Right atrium auricular region (tissue), 2 donors: ENCODE data around the gene STYK1. TPM values are rescaled to one million over a fixed set of nuclear protein-coding genes. Genes with fewer than 3 reads are reported as not detected.
"Not testable (repeated sequence)": the region's sequence is repeated elsewhere in the genome, so short reads cannot be mapped to it uniquely, and the experiment has no call there.

Experiments
- DNase-seq: peaks from one replicate; pipeline ENCODE4 v3.0.0-alpha.2; 2019; ENCODE audit warnings: low spot score
- H3K27ac ChIP-seq, 2 donors: fragments of 200-600 bp; sonication (generic); 1 replicate in 1 of 2; 2 replicates in 1 of 2; pipeline ENCODE4 v1.5.1; 2016 to 2019
- H3K27me3 ChIP-seq, 2 donors: fragments of 200-600 bp; sonication (generic); one replicate each; pipeline versions ENCODE4 v1.5.1 to v1.6.0; 2017 to 2019
- H3K36me3 ChIP-seq: fragments of 200-600 bp; sonication (generic); one replicate; pipeline ENCODE4 v1.5.1; 2016
- H3K4me1 ChIP-seq, 2 donors: fragments of 200-600 bp; sonication (generic); one replicate each; pipeline versions ENCODE4 v1.5.1 to v1.6.0; 2017 to 2019
- H3K4me3 ChIP-seq, 2 donors: fragments of 200-600 bp; sonication (generic); 1 replicate in 1 of 2; 2 replicates in 1 of 2; pipeline ENCODE4 v1.5.1; 2017 to 2019; ENCODE audit warnings: mild to moderate bottlenecking in 1 of 2, moderate library complexity in 1 of 2
- H3K9me3 ChIP-seq, 2 donors: fragments of 200-600 bp; sonication (generic); one replicate each; pipeline ENCODE4 v1.5.1; 2019
- total RNA-seq, 2 donors: library from RNA; depleted of rRNA; stranded (reverse); fragments of >200 nt; gene quantifications; one replicate each; pipeline ENCODE4 v1.1.0, GENCODE V29; 2016
- TF ChIP-seq, protein P1 (sequence below), 2 donors: fragments of 200-600 bp; sonication (generic); IDR thresholded peaks; one replicate each; pipeline ENCODE4 v1.5.1; 2019; ENCODE audit warnings: antibody characterized with exemption in 2 of 2

The STYK1 gene
- total RNA-seq, 2 donors from 2014 or later, result 0.12 TPM; not detected in 1

DNA sequence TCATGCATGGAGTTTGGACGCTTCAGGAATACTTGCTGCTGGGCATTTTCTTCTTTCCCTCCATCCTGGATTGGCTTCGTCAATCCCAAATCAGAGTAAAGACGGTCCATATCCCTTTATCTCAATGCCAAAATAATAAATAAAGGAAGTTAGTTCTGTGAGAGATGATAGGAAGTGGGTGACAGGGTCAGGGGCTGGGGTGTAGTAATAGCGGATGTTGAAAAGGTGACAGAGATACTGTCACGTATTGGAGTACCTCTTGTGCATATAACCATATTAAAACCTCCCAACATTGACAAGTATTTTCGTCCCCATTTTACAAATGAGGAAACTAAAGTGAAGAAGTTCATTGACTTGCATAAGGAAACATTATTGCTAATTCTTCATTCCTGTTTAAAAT lies 72.9 kb downstream of the STYK1 start:
- no peaks in the 10 kb centered on the region for H3K4me1 ChIP-seq
- H3K9me3 ChIP-seq, result no peaks in the 10 kb centered on the region
- no peak for DNase-seq
- no peaks in the 10 kb centered on the region for H3K27me3 ChIP-seq
- H3K4me3 ChIP-seq, result no peak overlapping the region
- no peaks in the 10 kb centered on the region for H3K36me3 ChIP-seq
- no peak overlapping the region for H3K27ac ChIP-seq
- TF ChIP-seq, protein P1, sequence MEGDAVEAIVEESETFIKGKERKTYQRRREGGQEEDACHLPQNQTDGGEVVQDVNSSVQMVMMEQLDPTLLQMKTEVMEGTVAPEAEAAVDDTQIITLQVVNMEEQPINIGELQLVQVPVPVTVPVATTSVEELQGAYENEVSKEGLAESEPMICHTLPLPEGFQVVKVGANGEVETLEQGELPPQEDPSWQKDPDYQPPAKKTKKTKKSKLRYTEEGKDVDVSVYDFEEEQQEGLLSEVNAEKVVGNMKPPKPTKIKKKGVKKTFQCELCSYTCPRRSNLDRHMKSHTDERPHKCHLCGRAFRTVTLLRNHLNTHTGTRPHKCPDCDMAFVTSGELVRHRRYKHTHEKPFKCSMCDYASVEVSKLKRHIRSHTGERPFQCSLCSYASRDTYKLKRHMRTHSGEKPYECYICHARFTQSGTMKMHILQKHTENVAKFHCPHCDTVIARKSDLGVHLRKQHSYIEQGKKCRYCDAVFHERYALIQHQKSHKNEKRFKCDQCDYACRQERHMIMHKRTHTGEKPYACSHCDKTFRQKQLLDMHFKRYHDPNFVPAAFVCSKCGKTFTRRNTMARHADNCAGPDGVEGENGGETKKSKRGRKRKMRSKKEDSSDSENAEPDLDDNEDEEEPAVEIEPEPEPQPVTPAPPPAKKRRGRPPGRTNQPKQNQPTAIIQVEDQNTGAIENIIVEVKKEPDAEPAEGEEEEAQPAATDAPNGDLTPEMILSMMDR (IDR thresholded peaks at IDR 0.05), result no peak

DNA sequence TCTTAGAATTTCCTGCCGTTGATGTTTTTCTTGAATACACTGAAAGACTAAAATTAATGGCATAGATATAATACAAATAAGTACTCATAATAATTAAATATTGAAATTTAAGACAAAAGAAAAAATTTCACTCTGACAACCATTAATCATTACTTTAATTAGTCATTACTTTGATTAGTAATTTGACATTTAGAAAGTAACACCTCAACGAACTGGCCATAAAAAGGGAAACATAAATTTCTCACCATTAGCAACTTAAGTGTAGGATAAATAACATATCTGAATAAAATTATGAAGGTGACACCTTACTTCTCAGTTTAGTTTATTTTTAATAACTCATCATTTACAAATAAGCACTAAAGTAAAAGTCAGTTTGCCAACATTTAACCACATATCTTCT lies 78.0 kb downstream of the STYK1 start:
- H3K27ac ChIP-seq, result no peak overlapping the region
- TF ChIP-seq, protein P1 (IDR thresholded peaks at IDR 0.05), result no peak
- peaks cover 7% of the 10 kb centered on the region for H3K36me3 ChIP-seq
- no peak for DNase-seq
- no peaks in the 10 kb centered on the region for H3K27me3 ChIP-seq
- no peaks in the 10 kb centered on the region for H3K4me1 ChIP-seq
- H3K9me3 ChIP-seq, result no peaks in the 10 kb centered on the region
- H3K4me3 ChIP-seq, result no peak overlapping the region

DNA sequence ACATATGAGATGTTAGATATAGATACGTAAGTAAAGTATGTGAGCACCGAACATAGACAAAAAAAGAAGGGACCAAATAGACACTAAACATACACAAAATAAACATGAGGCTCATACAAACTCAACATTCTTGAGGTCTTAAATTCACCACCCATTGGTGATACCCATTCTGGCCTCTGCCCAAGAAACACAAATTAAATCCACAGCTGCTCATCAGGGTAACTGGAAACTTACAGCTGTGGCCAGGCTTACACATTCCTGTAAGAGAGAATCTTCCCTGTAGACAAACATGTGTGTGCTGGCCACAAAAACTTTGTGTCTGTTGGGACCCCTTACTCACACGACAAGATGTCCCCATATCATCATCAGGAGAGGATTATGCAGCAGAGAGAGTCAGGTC lies 82.9 kb downstream of the STYK1 start:
- TF ChIP-seq, protein P1 (IDR thresholded peaks at IDR 0.05), result no peak
- DNase-seq, result no peak
- H3K36me3 ChIP-seq, result peaks cover 8% of the 10 kb centered on the region
- no peaks in the 10 kb centered on the region for H3K27me3 ChIP-seq
- H3K4me1 ChIP-seq, result no peaks in the 10 kb centered on the region
- no peak overlapping the region for H3K4me3 ChIP-seq
- H3K9me3 ChIP-seq, result no peaks in the 10 kb centered on the region
- H3K27ac ChIP-seq, result no peak overlapping the region

DNA sequence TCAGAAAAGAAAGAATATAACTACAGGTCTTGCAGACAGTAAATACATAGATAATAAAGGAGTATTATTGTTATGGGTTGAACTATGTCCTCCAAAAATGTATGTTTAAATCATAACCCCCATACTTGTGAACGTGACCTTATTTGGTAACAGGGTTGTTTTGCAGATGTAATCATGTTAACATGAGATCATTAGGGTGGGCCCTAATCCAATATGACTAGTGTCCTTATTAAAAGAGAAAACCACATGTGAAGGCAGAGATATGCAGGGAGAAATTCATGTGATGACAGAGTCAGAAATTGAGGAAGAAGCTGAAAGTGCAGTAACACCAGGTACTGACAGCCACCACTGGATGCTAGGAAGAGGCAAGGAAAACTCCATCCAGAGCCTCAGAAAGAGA lies 89.4 kb downstream of the STYK1 start:
- no peak overlapping the region for H3K27ac ChIP-seq
- no peaks in the 10 kb centered on the region for H3K36me3 ChIP-seq
- no peaks in the 10 kb centered on the region for H3K27me3 ChIP-seq
- DNase-seq, result no peak
- H3K4me3 ChIP-seq, result no peak overlapping the region
- TF ChIP-seq, protein P1 (IDR thresholded peaks at IDR 0.05), result no peak
- H3K9me3 ChIP-seq, result peaks cover 0 to 11% of the 10 kb centered on the region in 2 donors
- no peaks in the 10 kb centered on the region for H3K4me1 ChIP-seq

DNA sequence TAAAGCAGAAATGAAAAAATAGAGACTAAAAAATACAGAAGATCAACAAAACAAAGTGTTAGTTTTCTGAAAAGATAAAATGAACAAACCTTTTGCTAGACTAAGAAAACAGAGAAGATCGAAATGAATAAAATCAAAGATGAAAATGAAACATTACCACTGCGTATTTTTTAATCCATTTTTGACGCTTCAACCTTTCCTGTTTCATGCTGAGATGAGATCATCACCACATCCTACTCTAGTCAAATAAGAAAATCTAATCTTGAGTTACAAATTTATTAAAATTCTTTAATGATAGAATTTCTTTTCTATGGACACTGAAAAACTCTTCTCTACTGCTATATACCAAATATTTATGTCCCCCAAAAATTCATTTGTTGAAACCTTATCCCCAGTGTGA lies 91.1 kb downstream of the STYK1 start:
- H3K36me3 ChIP-seq, result no peaks in the 10 kb centered on the region
- no peak overlapping the region for H3K4me3 ChIP-seq
- DNase-seq, result no peak
- H3K9me3 ChIP-seq, result peaks cover 0 to 11% of the 10 kb centered on the region in 2 donors
- TF ChIP-seq, protein P1 (IDR thresholded peaks at IDR 0.05), result no peak
- H3K27ac ChIP-seq, result no peak overlapping the region
- no peaks in the 10 kb centered on the region for H3K27me3 ChIP-seq
- no peaks in the 10 kb centered on the region for H3K4me1 ChIP-seq

DNA sequence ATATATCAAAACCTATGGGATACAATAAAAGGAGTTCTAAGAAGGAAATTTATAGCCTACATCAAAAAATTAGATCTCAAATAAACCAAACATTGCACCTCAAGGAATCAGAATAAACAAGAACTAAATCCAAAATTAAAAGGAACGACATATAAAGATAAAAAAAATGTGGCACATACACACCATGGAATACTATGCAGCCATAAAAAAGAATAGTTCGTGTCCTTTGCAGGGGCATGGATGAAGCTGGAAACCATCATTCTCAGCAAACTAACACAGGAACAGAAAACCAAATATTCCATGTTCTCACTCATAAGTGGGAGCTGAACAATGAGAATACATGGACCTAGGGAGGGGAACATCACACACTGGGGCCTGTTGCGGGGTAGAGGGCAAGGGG lies 91.7 kb downstream of the STYK1 start:
- not testable (repeated sequence) for H3K4me1 ChIP-seq, H3K4me3 ChIP-seq, H3K27ac ChIP-seq, H3K36me3 ChIP-seq, H3K27me3 ChIP-seq, DNase-seq
- H3K9me3 ChIP-seq, result peaks cover 0 to 11% of the 10 kb centered on the region in 2 donors
